Measurements from ENCODE around the gene NEDD4L.

- TF ChIP-seq CTCF (IDR thresholded peaks at IDR 0.05; ENCODE audit: insufficient read depth, low read length, poor library complexity, severe bottlenecking) (no peak), EZH2phosphoT487 (conservative IDR thresholded peaks at IDR 0.05; ENCODE audit: low read length) (no peak)
Measured at GRCh38 chr18:58362027-58362575, 318.1 kb downstream of the NEDD4L start.
